Type B pancreatic cell (in vitro differentiated cells): ENCODE measurements around the gene TNFRSF11A. TPM values are rescaled to one million over a fixed set of nuclear protein-coding genes. Genes with fewer than 3 reads are reported as not detected.

Source experiments
- DNase-seq: peaks from one replicate; pipeline ENCODE4 v3.0.0; 2021; ENCODE audit warnings: mixed read lengths; ENCODE audit not compliant: unreplicated experiment; ENCODE audit errors: extremely low spot score
- H3K27ac Mint-ChIP-seq: 2 replicates; pipeline ENCODE4 v1.8.0; 2021; ENCODE audit warnings: mild to moderate bottlenecking, mixed read lengths
- H3K27me3 Mint-ChIP-seq: 2 replicates; pipeline ENCODE4 v1.8.0; 2021; ENCODE audit warnings: mixed read lengths
- H3K36me3 Mint-ChIP-seq: 2 replicates; pipeline ENCODE4 v1.8.0; 2021; ENCODE audit warnings: mixed read lengths
- H3K4me1 Mint-ChIP-seq: one replicate; pipeline ENCODE4 v1.8.0; 2021; ENCODE audit warnings: mixed read lengths; ENCODE audit not compliant: unreplicated experiment
- H3K4me3 Mint-ChIP-seq: 2 replicates; pipeline ENCODE4 v1.8.0; 2021; ENCODE audit warnings: mild to moderate bottlenecking, mixed read lengths
- H3K9me3 Mint-ChIP-seq: 2 replicates; pipeline ENCODE4 v1.8.0; 2021; ENCODE audit warnings: mixed read lengths
- CTCF ChIP-seq: fragments of 200-600 bp; sonication (generic); conservative IDR thresholded peaks from 2 replicates; pipeline ENCODE4 v1.5.0; 2021; ENCODE audit warnings: antibody characterized with exemption, mild to moderate bottlenecking
- total RNA-seq: library from RNA; stranded (reverse); gene quantifications from 2 replicates; pipeline ENCODE4 v1.2.1, GENCODE V29; 2021; ENCODE audit warnings: low replicate concordance

The TNFRSF11A gene
- total RNA-seq, 1 donor from 2014 or later = 3.5 TPM

GRCh38 chr18:62341473-62341872 is 16.4 kb downstream of the TNFRSF11A start:
- Mint-ChIP-seq H3K36me3 (no peaks in the 10 kb centered on the region), H3K4me1 (peaks cover 17% of the 10 kb centered on the region), H3K27ac (no peak overlapping the region), H3K9me3 (no peaks in the 10 kb centered on the region), H3K27me3 (peaks cover 57% of the 10 kb centered on the region), H3K4me3 (no peak overlapping the region)
- no peak for TF ChIP-seq CTCF
- no peak for DNase-seq

GRCh38 chr18:62342884-62343283 is 17.8 kb downstream of the TNFRSF11A start:
- H3K27ac Mint-ChIP-seq = no peak overlapping the region
- no peaks in the 10 kb centered on the region for H3K36me3 Mint-ChIP-seq
- DNase-seq = no peak
- peaks cover 21% of the 10 kb centered on the region for H3K4me1 Mint-ChIP-seq
- no peak overlapping the region for H3K4me3 Mint-ChIP-seq
- TF ChIP-seq CTCF = no peak
- no peaks in the 10 kb centered on the region for H3K9me3 Mint-ChIP-seq
- peaks cover 53% of the 10 kb centered on the region for H3K27me3 Mint-ChIP-seq

- DNase-seq = no peak
- Mint-ChIP-seq H3K4me3 (no peak overlapping the region), H3K36me3 (no peaks in the 10 kb centered on the region), H3K4me1 (peaks cover 21% of the 10 kb centered on the region), H3K9me3 (no peaks in the 10 kb centered on the region), H3K27me3 (peaks cover 49% of the 10 kb centered on the region), H3K27ac (no peak overlapping the region)
- TF ChIP-seq CTCF = no peak
Observed at GRCh38 chr18:62343316-62343715, 18.2 kb downstream of the TNFRSF11A start.

GRCh38 chr18:62345909-62346308 is 20.8 kb downstream of the TNFRSF11A start:
- no peaks in the 10 kb centered on the region for H3K9me3 Mint-ChIP-seq
- no peak overlapping the region for H3K4me3 Mint-ChIP-seq
- peaks cover 14% of the 10 kb centered on the region for H3K4me1 Mint-ChIP-seq
- peaks cover 29% of the 10 kb centered on the region for H3K27me3 Mint-ChIP-seq
- no peak for TF ChIP-seq CTCF
- DNase-seq = no peak
- H3K36me3 Mint-ChIP-seq = no peaks in the 10 kb centered on the region
- no peak overlapping the region for H3K27ac Mint-ChIP-seq

- H3K9me3 Mint-ChIP-seq = no peaks in the 10 kb centered on the region
- peaks cover 9% of the 10 kb centered on the region for H3K4me1 Mint-ChIP-seq
- H3K4me3 Mint-ChIP-seq = no peak overlapping the region
- no peak for TF ChIP-seq CTCF
- H3K27ac Mint-ChIP-seq = no peak overlapping the region
- DNase-seq = no peak
- peaks cover 23% of the 10 kb centered on the region for H3K27me3 Mint-ChIP-seq
- no peaks in the 10 kb centered on the region for H3K36me3 Mint-ChIP-seq
Observed at GRCh38 chr18:62346333-62347088, 21.4 kb downstream of the TNFRSF11A start.
